GM12801 (cell line): Measurements from ENCODE around the gene ASB12.

ENCODE experiments used
- CTCF ChIP-seq: IDR thresholded peaks from one replicate; pipeline ENCODE4 v1.5.1; 2011; ENCODE audit warnings: control low read depth; ENCODE audit not compliant: insufficient read length; ENCODE audit errors: extremely low read depth

The ASB12 gene

GRCh38 chrX:64192040-64192439, 38.4 kb downstream of the ASB12 start:
- TF ChIP-seq CTCF: no peak

GRCh38 chrX:64191281-64192010, 39.0 kb downstream of the ASB12 start:
- no peak for TF ChIP-seq CTCF

- TF ChIP-seq CTCF: no peak
These were observed 40.2 kb downstream of the ASB12 start for GRCh38 chrX:64190136-64190740.

GRCh38 chrX:64188901-64189300, 41.5 kb downstream of the ASB12 start:
- no peak for TF ChIP-seq CTCF

DNA sequence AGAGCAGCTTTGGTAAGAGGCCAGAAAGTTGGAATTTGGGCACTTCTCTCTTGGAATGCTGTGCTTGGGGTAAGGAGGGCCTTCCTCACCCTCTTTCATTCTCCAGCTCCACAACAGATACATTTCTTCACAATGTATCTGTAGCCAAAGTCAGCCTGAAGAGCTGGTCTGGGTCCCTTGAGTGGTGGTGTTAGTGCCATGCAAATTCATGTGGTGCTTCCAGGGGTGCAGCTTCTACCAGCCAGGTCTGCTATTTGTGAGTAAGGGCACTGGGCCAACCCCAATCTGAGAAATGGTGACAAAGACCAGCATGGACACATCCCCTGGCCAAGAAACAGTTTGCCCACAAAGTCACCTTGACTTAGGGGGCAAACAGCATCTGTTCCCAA, 42.7 kb downstream of the ASB12 start:
- TF ChIP-seq CTCF: no peak

DNA sequence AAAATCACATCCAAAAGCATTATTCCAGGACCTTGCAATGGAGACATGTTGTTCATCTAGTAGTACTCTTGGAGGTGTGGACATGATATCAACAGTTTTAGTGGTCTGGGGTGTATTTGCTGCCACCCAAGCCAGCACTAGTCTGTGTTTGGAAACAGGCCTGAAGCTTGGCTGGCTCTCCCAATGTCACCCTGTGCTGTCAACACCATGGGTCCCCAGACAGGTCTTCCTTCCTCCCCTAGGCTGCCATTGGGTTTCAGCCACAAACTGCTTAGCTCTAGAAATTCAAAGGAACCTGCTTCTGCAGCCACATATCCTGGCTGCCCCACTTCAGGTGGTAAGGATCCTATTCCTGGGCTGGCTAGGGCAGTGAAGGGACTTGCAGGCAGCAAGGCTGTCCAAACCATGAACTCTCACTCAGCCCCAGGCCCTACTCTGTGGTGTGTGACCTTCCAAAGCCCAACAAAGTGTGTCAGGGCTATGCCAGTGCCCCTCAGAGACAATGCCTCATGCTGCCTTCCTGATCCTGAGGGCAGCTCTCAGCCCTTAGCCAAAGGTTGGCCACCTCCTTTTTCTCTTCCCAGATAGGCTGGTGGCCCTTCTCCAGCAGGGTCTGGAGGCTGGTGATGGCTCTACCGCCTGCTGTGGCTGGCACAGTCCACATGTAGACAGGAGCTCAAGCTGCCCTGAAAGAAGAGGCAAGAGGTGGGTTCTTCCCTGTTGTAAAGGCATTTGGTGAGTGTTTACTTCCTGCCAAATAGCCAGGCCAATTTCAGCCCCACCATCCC, 43.2 kb downstream of the ASB12 start:
- TF ChIP-seq CTCF: no peak

DNA sequence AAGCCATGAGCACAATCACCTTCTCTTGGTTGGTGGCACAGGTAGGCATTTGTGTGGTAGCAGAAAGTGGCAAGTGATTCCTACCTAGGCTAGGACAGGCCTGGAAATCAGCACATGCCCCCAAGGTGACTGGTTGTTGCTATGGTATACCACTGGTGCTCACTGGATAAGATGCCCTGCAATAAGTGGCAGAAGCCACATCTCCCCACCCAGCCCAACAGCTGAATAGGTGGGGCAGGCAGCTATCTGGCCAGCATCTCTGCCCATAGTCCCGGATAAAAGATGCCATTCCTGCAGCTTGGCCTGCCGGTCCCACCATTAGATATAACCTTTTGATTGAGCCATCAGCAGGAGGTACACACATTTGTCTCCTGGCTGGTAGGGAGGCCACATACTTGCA, 46.0 kb downstream of the ASB12 start:
- TF ChIP-seq CTCF: no peak
